Muscle layer of duodenum (tissue), 2 donors: Measurements from ENCODE around the gene UNC5C.

Experiments used
- H3K27ac ChIP-seq: one replicate; pipeline ENCODE4 v1.7.0; 2013; ENCODE audit warnings: mild to moderate bottlenecking, low read length
- H3K27me3 ChIP-seq: one replicate; pipeline ENCODE4 v1.7.0; 2013; ENCODE audit warnings: low read depth, mild to moderate bottlenecking, control low read depth, low read length
- H3K36me3 ChIP-seq, 2 donors: one replicate each; pipeline ENCODE4 v1.7.0; 2013; ENCODE audit warnings: low read length in 2 of 2, control low read depth in 1 of 2, mild to moderate bottlenecking in 1 of 2; ENCODE audit not compliant: insufficient read depth in 2 of 2, control insufficient read depth in 1 of 2
- H3K4me1 ChIP-seq, 2 donors: one replicate each; pipeline ENCODE4 v1.7.0; 2013; ENCODE audit warnings: low read length in 2 of 2, mild to moderate bottlenecking in 2 of 2, control low read depth in 1 of 2, moderate library complexity in 1 of 2; ENCODE audit not compliant: insufficient read depth in 2 of 2, control insufficient read depth in 1 of 2
- H3K4me3 ChIP-seq, 2 donors: one replicate each; pipeline ENCODE4 v1.7.0; 2013; ENCODE audit warnings: low read length in 2 of 2, low read depth in 1 of 2, mild to moderate bottlenecking in 1 of 2
- H3K9me3 ChIP-seq, 2 donors: one replicate each; pipeline ENCODE4 v1.7.0; 2013; ENCODE audit warnings: low read length in 2 of 2, control low read depth in 1 of 2, mild to moderate bottlenecking in 1 of 2; ENCODE audit not compliant: control insufficient read depth in 1 of 2
- donor health status: healthy.

Gene UNC5C

GRCh38 chr4:95548738-95549245, at the start of gene UNC5C:
UNC5C (minus strand) TSS chr4:95548973.
- peak within 1 kb of the TSS; percentile 73 to 77 for H3K4me3 ChIP-seq
- peaks cover 4 to 24% of the 10 kb centered on the region in 2 donors for H3K4me1 ChIP-seq
- no peaks in the 10 kb centered on the region for H3K27me3 ChIP-seq
- no peaks in the 10 kb centered on the region for H3K9me3 ChIP-seq
- H3K36me3 ChIP-seq = no peaks in the 10 kb centered on the region
- H3K27ac ChIP-seq = peak within 1 kb of the TSS; percentile 24

- no peaks in the 10 kb centered on the region for H3K9me3 ChIP-seq
Measured at GRCh38 chr4:95596676-95597075, 47.9 kb upstream of the UNC5C start.

GRCh38 chr4:95594629-95595028, 45.9 kb upstream of the UNC5C start:
- H3K36me3 ChIP-seq = no peaks in the 10 kb centered on the region
- no peaks in the 10 kb centered on the region for H3K27me3 ChIP-seq
- no peak overlapping the region for H3K4me3 ChIP-seq
- H3K9me3 ChIP-seq = no peaks in the 10 kb centered on the region
- no peaks in the 10 kb centered on the region for H3K4me1 ChIP-seq
- H3K27ac ChIP-seq = no peak overlapping the region

More at GRCh38 chr4:95596676-95597075, 47.9 kb upstream of the UNC5C start:
- Histone ChIP-seq H3K4me1 (no peaks in the 10 kb centered on the region), H3K4me3 (no peak overlapping the region), H3K27me3 (no peaks in the 10 kb centered on the region), H3K36me3 (no peaks in the 10 kb centered on the region), H3K27ac (no peak overlapping the region)

GRCh38 chr4:95594013-95594412, 45.2 kb upstream of the UNC5C start:
- H3K4me3 ChIP-seq = no peak overlapping the region
- H3K9me3 ChIP-seq = no peaks in the 10 kb centered on the region
- no peaks in the 10 kb centered on the region for H3K36me3 ChIP-seq
- H3K27me3 ChIP-seq = no peaks in the 10 kb centered on the region
- no peaks in the 10 kb centered on the region for H3K4me1 ChIP-seq
- no peak overlapping the region for H3K27ac ChIP-seq

- no peaks in the 10 kb centered on the region for H3K9me3 ChIP-seq
- no peak overlapping the region for H3K4me3 ChIP-seq
- no peak overlapping the region for H3K27ac ChIP-seq
- no peaks in the 10 kb centered on the region for H3K27me3 ChIP-seq
- H3K36me3 ChIP-seq = no peaks in the 10 kb centered on the region
- H3K4me1 ChIP-seq = no peaks in the 10 kb centered on the region
Measured at GRCh38 chr4:95591278-95591677, 42.5 kb upstream of the UNC5C start.

- no peak overlapping the region for H3K27ac ChIP-seq
- no peak overlapping the region for H3K4me3 ChIP-seq
- no peaks in the 10 kb centered on the region for H3K27me3 ChIP-seq
- H3K9me3 ChIP-seq = no peaks in the 10 kb centered on the region
- H3K4me1 ChIP-seq = no peaks in the 10 kb centered on the region
- no peaks in the 10 kb centered on the region for H3K36me3 ChIP-seq
Measured at GRCh38 chr4:95590615-95591014, 41.8 kb upstream of the UNC5C start.

- Histone ChIP-seq H3K27ac (no peak overlapping the region), H3K4me1 (no peaks in the 10 kb centered on the region), H3K9me3 (peaks cover 0 to 3% of the 10 kb centered on the region in 2 donors), H3K27me3 (no peaks in the 10 kb centered on the region), H3K36me3 (no peaks in the 10 kb centered on the region), H3K4me3 (no peak overlapping the region)
Measured at GRCh38 chr4:95585016-95585695, 36.4 kb upstream of the UNC5C start.

- Histone ChIP-seq H3K4me1 (no peaks in the 10 kb centered on the region), H3K4me3 (no peak overlapping the region), H3K36me3 (no peaks in the 10 kb centered on the region), H3K27ac (no peak overlapping the region), H3K9me3 (peaks cover 0 to 20% of the 10 kb centered on the region in 2 donors), H3K27me3 (no peaks in the 10 kb centered on the region)
Measured at GRCh38 chr4:95580226-95580625, 31.5 kb upstream of the UNC5C start.

GRCh38 chr4:95572304-95572991, 23.7 kb upstream of the UNC5C start:
- H3K36me3 ChIP-seq = no peaks in the 10 kb centered on the region

GRCh38 chr4:95571577-95571976, 22.8 kb upstream of the UNC5C start:
- Histone ChIP-seq H3K27ac (no peak overlapping the region), H3K9me3 (peaks cover 0 to 12% of the 10 kb centered on the region in 2 donors), H3K27me3 (no peaks in the 10 kb centered on the region), H3K4me1 (no peaks in the 10 kb centered on the region), H3K36me3 (no peaks in the 10 kb centered on the region), H3K4me3 (no peak overlapping the region)

More at GRCh38 chr4:95572304-95572991, 23.7 kb upstream of the UNC5C start:
- peaks cover 0 to 12% of the 10 kb centered on the region in 2 donors for H3K9me3 ChIP-seq
- no peak overlapping the region for H3K27ac ChIP-seq
- H3K27me3 ChIP-seq = no peaks in the 10 kb centered on the region
- no peak overlapping the region for H3K4me3 ChIP-seq
- H3K4me1 ChIP-seq = no peaks in the 10 kb centered on the region

- H3K27me3 ChIP-seq = no peaks in the 10 kb centered on the region
- H3K4me3 ChIP-seq = no peak overlapping the region
- H3K9me3 ChIP-seq = no peaks in the 10 kb centered on the region
- no peaks in the 10 kb centered on the region for H3K4me1 ChIP-seq
- H3K36me3 ChIP-seq = no peaks in the 10 kb centered on the region
- H3K27ac ChIP-seq = no peak overlapping the region
Measured at GRCh38 chr4:95563638-95564337, 15.0 kb upstream of the UNC5C start.
